ENCODE measurements around the gene KASH5.

GRCh38 chr19:49428547-49429451, 40.8 kb downstream of the KASH5 start:
- TF ChIP-seq CTCF (conservative IDR thresholded peaks at IDR 0.05; ENCODE audit: low read depth, low read length): no peak
- no peak for TF ChIP-seq EZH2 (IDR thresholded peaks at IDR 0.05; ENCODE audit: borderline replicate concordance, low read depth, low read length, poor library complexity, severe bottlenecking)

Measured in A673 (cell line).